Left lung (tissue), 10 donors: ENCODE results near the gene AP1G2. TPM values are rescaled to one million over a fixed set of nuclear protein-coding genes. Genes with fewer than 3 reads are reported as not detected.

Experiments
- ATAC-seq: fragments of 200-7000 bp; cut with Tn5 transposase; one replicate; pipeline ENCODE4 v1.9.1; 2020; ENCODE audit warnings: moderate library complexity
- DNase-seq, 4 donors: peaks; one replicate each; pipeline ENCODE4 v3.0.0-alpha.2; 2013 to 2020
- H3K27ac ChIP-seq, 2 donors: fragments of 200-600 bp; sonication (generic) in 1 of 2; one replicate each; pipeline versions ENCODE4 v1.5.0 to v1.8.0; 2020 to 2021
- H3K27me3 ChIP-seq, 2 donors: fragments of 200-600 bp; sonication (generic) in 1 of 2; one replicate each; pipeline versions ENCODE4 v1.5.0 to v1.8.0; 2020 to 2021
- H3K36me3 ChIP-seq, 2 donors: fragments of 200-600 bp; sonication (generic) in 1 of 2; one replicate each; pipeline versions ENCODE4 v1.5.0 to v1.8.0; 2020 to 2021
- H3K4me1 ChIP-seq, 2 donors: fragments of 200-600 bp; one replicate each; pipeline ENCODE4 v1.8.0; 2021
- H3K4me3 ChIP-seq, 2 donors: fragments of 200-600 bp; sonication (generic) in 1 of 2; one replicate each; pipeline versions ENCODE4 v1.5.0 to v1.8.0; 2020 to 2021; ENCODE audit warnings: mild to moderate bottlenecking in 1 of 2
- H3K9me3 ChIP-seq, 2 donors: fragments of 200-600 bp; sonication (generic) in 1 of 2; one replicate each; pipeline versions ENCODE4 v1.5.0 to v1.8.0; 2020 to 2021
- CTCF ChIP-seq, 2 donors: fragments of 200-600 bp; sonication (generic) in 1 of 2; IDR thresholded peaks; one replicate each; pipeline versions ENCODE4 v1.5.0 to v1.8.0; 2021; ENCODE audit warnings: antibody characterized with exemption in 2 of 2
- intact Hi-C, 2 donors: fragments of 100-400 bp; cut with DNase I; formaldehyde crosslinking; loops; one replicate each; pipeline versions ENCODE4 v1.11.2 to v1.14.2; 2022
- polyA plus RNA-seq, 6 donors: library from polyadenylated mRNA; unstranded; fragments of 120-200 nt; gene quantifications; one replicate each; pipeline ENCODE4 v1.2.1, GENCODE V29; 2013; ENCODE audit not compliant: insufficient read length in 6 of 6
- total RNA-seq, 2 donors: library from RNA; stranded (reverse); fragmentation: NEBNext Ultra II Directional; extraction: Animal tissue kit (Norgen Biotek cat#: 25700); gene quantifications; one replicate each; pipeline ENCODE4 v1.2.1, GENCODE V29; 2021
- donor health status: DM: no; HTN: yes; CAD: no.
- donor health status: DM: no; HTN: no; CAD: no.

The AP1G2 gene
- total and polyA plus RNA-seq, 8 donors: 60.6 to 121 (median 93.3) TPM

GRCh38 chr14:23571701-23572523 is 4.3 kb upstream of the AP1G2 start:
- no peaks in the 10 kb centered on the region for H3K36me3 ChIP-seq
- peaks cover 20 to 53% of the 10 kb centered on the region in 2 donors for H3K4me1 ChIP-seq
- no peak for ATAC-seq
- TF ChIP-seq CTCF (IDR thresholded peaks at IDR 0.05): no peak
- peaks cover 24 to 33% of the 10 kb centered on the region in 2 donors for H3K27me3 ChIP-seq
- H3K4me3 ChIP-seq: no peak overlapping the region
- H3K27ac ChIP-seq: peak overlapping the region in 1 of 2 donors; percentile 24
- intact Hi-C loops: no loop called here
- peak in 1 of 4 donors; percentile 45 for DNase-seq
- no peaks in the 10 kb centered on the region for H3K9me3 ChIP-seq

DNA sequence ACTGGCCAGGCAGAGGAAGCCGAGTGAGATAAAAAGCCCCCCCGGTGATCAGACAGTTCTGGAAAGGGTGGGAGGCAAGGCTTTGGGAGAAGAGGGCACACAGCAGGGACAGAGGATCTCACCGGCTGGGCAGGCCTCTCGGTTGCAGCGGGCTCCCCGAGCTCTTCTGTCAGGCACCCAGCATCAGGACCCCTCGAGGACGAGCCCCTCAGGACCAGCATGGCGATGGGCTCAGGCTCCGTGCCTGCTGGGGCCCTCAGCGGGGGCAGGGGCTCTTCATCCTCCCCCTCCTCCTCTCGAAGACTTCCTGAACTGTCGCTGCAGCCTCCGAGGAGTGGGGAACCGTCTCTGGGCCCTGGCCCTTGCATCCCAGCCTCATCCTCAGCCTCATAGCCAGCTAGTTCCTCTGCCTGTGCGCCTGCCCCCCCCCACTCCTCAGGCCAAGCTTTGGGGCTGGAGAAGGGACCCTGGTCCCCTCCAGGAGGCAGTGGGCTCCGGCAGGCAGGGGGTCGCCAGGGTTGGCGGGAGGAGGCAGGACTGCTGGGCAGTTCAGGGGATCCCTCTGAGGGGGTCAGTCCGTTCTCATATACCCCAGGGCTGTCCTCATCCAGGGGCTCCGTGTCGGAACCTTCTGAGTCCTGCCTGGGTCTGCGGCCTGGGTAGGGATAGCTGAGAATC is 3.4 kb upstream of the AP1G2 start:
- Histone ChIP-seq H3K9me3 (no peaks in the 10 kb centered on the region), H3K4me3 (no peak overlapping the region), H3K27me3 (peaks cover 14 to 23% of the 10 kb centered on the region in 2 donors), H3K4me1 (peaks cover 18 to 53% of the 10 kb centered on the region in 2 donors), H3K27ac (no peak overlapping the region), H3K36me3 (peaks cover 0 to 3% of the 10 kb centered on the region in 2 donors)
- ATAC-seq (no peak), DNase-seq (peak in 1 of 4 donors; percentile 68)
- intact Hi-C loops: no loop called here
- TF ChIP-seq CTCF (IDR thresholded peaks at IDR 0.05): no peak

GRCh38 chr14:23569443-23570151 is 2.0 kb upstream of the AP1G2 start:
- Histone ChIP-seq H3K9me3 (no peaks in the 10 kb centered on the region), H3K4me3 (no peak overlapping the region), H3K36me3 (peaks cover 0 to 16% of the 10 kb centered on the region in 2 donors), H3K27me3 (peaks cover under 1 to 10% of the 10 kb centered on the region in 2 donors), H3K4me1 (peaks cover 17 to 52% of the 10 kb centered on the region in 2 donors), H3K27ac (no peak overlapping the region)
- no peak for ATAC-seq
- intact Hi-C loops: no loop called here
- no peak for TF ChIP-seq CTCF (IDR thresholded peaks at IDR 0.05)
- DNase-seq: peak in 1 of 4 donors; percentile 57

DNA sequence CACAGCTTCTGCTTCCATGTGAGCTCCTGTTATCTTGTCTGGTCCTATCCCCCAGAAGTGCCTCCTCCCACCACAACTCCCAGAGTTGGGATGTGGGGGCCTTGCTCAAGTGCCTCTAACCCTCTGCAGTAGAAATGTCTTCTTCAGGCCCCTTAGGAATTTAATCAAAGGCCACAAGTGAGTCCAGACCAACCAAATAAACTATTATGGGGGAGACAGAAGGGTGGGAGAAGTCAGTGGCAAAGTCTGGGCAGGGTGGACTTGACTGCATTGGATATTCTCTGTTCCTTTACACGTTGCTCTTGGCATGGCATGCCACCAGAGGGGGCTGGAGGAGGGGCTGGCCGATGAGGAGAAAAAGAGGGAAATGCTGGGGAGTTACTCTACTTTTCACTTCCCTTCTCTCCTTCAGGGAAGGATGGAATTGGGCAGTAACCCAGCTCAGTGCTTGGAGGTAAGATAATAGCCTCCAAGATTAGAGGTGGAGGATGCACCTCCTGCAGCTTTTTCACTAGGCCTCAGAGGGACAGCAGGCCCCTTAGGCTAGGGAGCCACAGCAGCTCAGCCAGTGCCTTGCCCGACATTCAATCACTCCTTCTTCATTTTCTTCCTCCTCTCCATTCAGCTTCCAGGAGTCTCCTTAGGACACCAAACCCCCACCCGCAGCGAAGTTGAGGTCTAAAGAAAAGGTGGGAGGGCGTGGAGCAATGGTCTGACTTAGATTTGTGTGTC is 1.2 kb upstream of the AP1G2 start:
- no peak overlapping the region for H3K4me3 ChIP-seq
- intact Hi-C loops: no loop called here
- H3K36me3 ChIP-seq: peaks cover 0 to 25% of the 10 kb centered on the region in 2 donors
- no peak overlapping the region for H3K27ac ChIP-seq
- peaks cover 17 to 52% of the 10 kb centered on the region in 2 donors for H3K4me1 ChIP-seq
- H3K27me3 ChIP-seq: peaks cover 0 to 4% of the 10 kb centered on the region in 2 donors
- TF ChIP-seq CTCF (IDR thresholded peaks at IDR 0.05): no peak
- no peaks in the 10 kb centered on the region for H3K9me3 ChIP-seq
- ATAC-seq: no peak
- DNase-seq: peak in 1 of 4 donors; percentile 69
